Breast epithelium (tissue), 3 donors: Measurements from ENCODE around the gene ECT2L.

Experiments
- POLR2A ChIP-seq: fragments of 450-650 bp; IDR thresholded peaks from one replicate; pipeline ENCODE4 v1.6.1; 2016; ENCODE audit warnings: antibody characterized with exemption, mild to moderate bottlenecking, moderate library complexity
- POLR2AphosphoS5 ChIP-seq, 3 donors: sonication (generic); formaldehyde crosslinking; IDR thresholded peaks; one replicate each; pipeline ENCODE4 v1.6.1; 2017; ENCODE audit warnings: antibody characterized with exemption in 3 of 3
- TF ChIP-seq, protein P1 (sequence below), 3 donors: fragments of 450-650 bp; IDR thresholded peaks; one replicate each; pipeline ENCODE4 v1.5.1; 2016 to 2017; ENCODE audit warnings: antibody characterized with exemption in 3 of 3, mild to moderate bottlenecking in 3 of 3, moderate library complexity in 3 of 3

DNA sequence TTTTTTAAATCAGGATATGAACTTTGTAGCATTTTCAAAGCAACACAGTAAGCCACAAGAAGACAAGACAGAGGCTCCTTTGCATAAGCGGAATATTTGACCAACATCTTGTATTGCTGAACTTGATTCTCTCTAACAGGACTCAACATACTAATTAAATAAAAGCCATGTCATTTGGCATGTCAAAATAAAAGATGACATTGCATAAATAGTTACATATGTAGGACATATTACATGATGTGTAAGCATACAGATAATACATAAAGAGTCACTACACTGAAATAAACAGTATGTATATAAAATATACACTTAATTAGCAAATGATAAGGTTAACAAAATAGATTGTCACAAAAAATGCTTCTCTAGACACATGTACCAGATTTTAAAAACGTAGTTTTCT, 129.9 kb downstream of the ECT2L start:
- no peak for TF ChIP-seq POLR2A
- TF ChIP-seq, protein P1, sequence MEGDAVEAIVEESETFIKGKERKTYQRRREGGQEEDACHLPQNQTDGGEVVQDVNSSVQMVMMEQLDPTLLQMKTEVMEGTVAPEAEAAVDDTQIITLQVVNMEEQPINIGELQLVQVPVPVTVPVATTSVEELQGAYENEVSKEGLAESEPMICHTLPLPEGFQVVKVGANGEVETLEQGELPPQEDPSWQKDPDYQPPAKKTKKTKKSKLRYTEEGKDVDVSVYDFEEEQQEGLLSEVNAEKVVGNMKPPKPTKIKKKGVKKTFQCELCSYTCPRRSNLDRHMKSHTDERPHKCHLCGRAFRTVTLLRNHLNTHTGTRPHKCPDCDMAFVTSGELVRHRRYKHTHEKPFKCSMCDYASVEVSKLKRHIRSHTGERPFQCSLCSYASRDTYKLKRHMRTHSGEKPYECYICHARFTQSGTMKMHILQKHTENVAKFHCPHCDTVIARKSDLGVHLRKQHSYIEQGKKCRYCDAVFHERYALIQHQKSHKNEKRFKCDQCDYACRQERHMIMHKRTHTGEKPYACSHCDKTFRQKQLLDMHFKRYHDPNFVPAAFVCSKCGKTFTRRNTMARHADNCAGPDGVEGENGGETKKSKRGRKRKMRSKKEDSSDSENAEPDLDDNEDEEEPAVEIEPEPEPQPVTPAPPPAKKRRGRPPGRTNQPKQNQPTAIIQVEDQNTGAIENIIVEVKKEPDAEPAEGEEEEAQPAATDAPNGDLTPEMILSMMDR (IDR thresholded peaks at IDR 0.05) = no peak
- TF ChIP-seq POLR2AphosphoS5 (IDR thresholded peaks at IDR 0.05) = no peak
